HG03103 (cell line): ENCODE results near the gene MAD2L2.

ENCODE experiments used
- ATAC-seq: cut with Tn5 transposase; IDR thresholded peaks from one replicate; pipeline ENCODE4 v1.9.1; 2021; ENCODE audit warnings: low read depth; ENCODE audit not compliant: unreplicated experiment

The MAD2L2 gene

GRCh38 chr1:11681071-11681771 lies at the start of gene MAD2L2:
Gene MAD2L2 (minus strand): TSS chr1:11681148. CDS start chr1:11680601, 547 bp downstream.
- peak; percentile 75 for ATAC-seq

GRCh38 chr1:11730429-11730891 lies 49.5 kb upstream of the MAD2L2 start:
- ATAC-seq, result no peak

GRCh38 chr1:11729498-11730428 lies 48.8 kb upstream of the MAD2L2 start:
- no peak for ATAC-seq

- no peak for ATAC-seq
These were observed 48.2 kb upstream of the MAD2L2 start for GRCh38 chr1:11729155-11729497.

GRCh38 chr1:11728126-11728806 lies 47.3 kb upstream of the MAD2L2 start:
- ATAC-seq, result no peak

- no peak for ATAC-seq
These were observed 46.2 kb upstream of the MAD2L2 start for GRCh38 chr1:11727119-11727518.

- no peak for ATAC-seq
These were observed 44.7 kb upstream of the MAD2L2 start for GRCh38 chr1:11725616-11726015.

- no peak for ATAC-seq
These were observed 41.6 kb upstream of the MAD2L2 start for GRCh38 chr1:11722538-11722937.

GRCh38 chr1:11721311-11721710 lies 40.4 kb upstream of the MAD2L2 start:
- ATAC-seq, result no peak

GRCh38 chr1:11720525-11720924 lies 39.6 kb upstream of the MAD2L2 start:
- ATAC-seq, result no peak

GRCh38 chr1:11720033-11720376 lies 39.1 kb upstream of the MAD2L2 start:
- no peak for ATAC-seq

- no peak for ATAC-seq
These were observed 38.5 kb upstream of the MAD2L2 start for GRCh38 chr1:11719313-11720032.

- ATAC-seq, result no peak
These were observed 34.1 kb upstream of the MAD2L2 start for GRCh38 chr1:11714831-11715575.

GRCh38 chr1:11713095-11713494 lies 32.1 kb upstream of the MAD2L2 start:
- no peak for ATAC-seq

- no peak for ATAC-seq
These were observed 31.3 kb upstream of the MAD2L2 start for GRCh38 chr1:11712285-11712684.

GRCh38 chr1:11711490-11711889 lies 30.5 kb upstream of the MAD2L2 start:
- no peak for ATAC-seq

GRCh38 chr1:11708554-11709350 lies 27.8 kb upstream of the MAD2L2 start:
- ATAC-seq, result no peak

- ATAC-seq, result no peak
These were observed 26.8 kb upstream of the MAD2L2 start for GRCh38 chr1:11707621-11708276.

- no peak for ATAC-seq
These were observed 25.3 kb upstream of the MAD2L2 start for GRCh38 chr1:11706292-11706691.
